Liver (tissue), 9 donors: Measurements from ENCODE around the gene MSTO1. TPM values are rescaled to one million over a fixed set of nuclear protein-coding genes. Genes with fewer than 3 reads are reported as not detected.
"Not testable (repeated sequence)": the region's sequence is repeated elsewhere in the genome, so short reads cannot be mapped to it uniquely, and the experiment has no call there.

Experiments used
- DNase-seq: peaks from one replicate; pipeline ENCODE4 v3.0.0-alpha.2; 2017; ENCODE audit warnings: low spot score
- H3K27ac ChIP-seq, 2 donors: one replicate each; pipeline ENCODE4 v1.7.0; 2013; ENCODE audit warnings: inconsistent platforms in 2 of 2, low read length in 2 of 2, control low read depth in 1 of 2, low read depth in 1 of 2, mild to moderate bottlenecking in 1 of 2
- H3K27me3 ChIP-seq, 4 donors: one replicate each; pipeline versions ENCODE4 v1.6.1 to v1.7.0; 2013; ENCODE audit warnings: low read length in 3 of 4, inconsistent platforms in 1 of 4, mild to moderate bottlenecking in 1 of 4, moderate library complexity in 1 of 4; ENCODE audit not compliant: control insufficient read depth in 4 of 4, insufficient read depth in 4 of 4
- H3K36me3 ChIP-seq, 4 donors: one replicate each; pipeline versions ENCODE4 v1.6.1 to v1.7.0; 2013; ENCODE audit warnings: low read length in 3 of 4, mild to moderate bottlenecking in 3 of 4, low read depth in 1 of 4, moderate library complexity in 1 of 4; ENCODE audit not compliant: control insufficient read depth in 4 of 4, insufficient read depth in 3 of 4
- H3K4me1 ChIP-seq, 4 donors: one replicate each; pipeline versions ENCODE4 v1.6.1 to v1.7.0; 2013; ENCODE audit warnings: low read length in 3 of 4, mild to moderate bottlenecking in 3 of 4, moderate library complexity in 1 of 4; ENCODE audit not compliant: control insufficient read depth in 4 of 4, insufficient read depth in 4 of 4
- H3K4me3 ChIP-seq, 3 donors: one replicate each; pipeline versions ENCODE4 v1.6.1 to v1.7.0; 2013; ENCODE audit warnings: low read length in 3 of 3, control low read depth in 1 of 3, low read depth in 1 of 3, mild to moderate bottlenecking in 1 of 3
- H3K9ac ChIP-seq, 2 donors: one replicate each; pipeline ENCODE4 v1.7.0; 2013; ENCODE audit warnings: low read length in 2 of 2, mild to moderate bottlenecking in 2 of 2, moderate library complexity in 2 of 2, control low read depth in 1 of 2, low read depth in 1 of 2
- H3K9me3 ChIP-seq, 4 donors: one replicate each; pipeline versions ENCODE4 v1.6.1 to v1.7.0; 2013; ENCODE audit warnings: low read length in 3 of 4; ENCODE audit not compliant: control insufficient read depth in 4 of 4
- CTCF ChIP-seq: fragments of 150-350 bp; IDR thresholded peaks from 2 replicates; pipeline ENCODE4 v1.5.1; 2017; ENCODE audit warnings: improper control_type of control experiment, low read depth, low read length; ENCODE audit not compliant: missing input control
- HNF4G ChIP-seq: IDR thresholded peaks from 2 replicates; pipeline ENCODE4 v1.6.1; 2016; ENCODE audit warnings: antibody characterized with exemption
- JUND ChIP-seq, 2 donors: IDR thresholded peaks; 2 replicates each; pipeline ENCODE4 v1.6.1; 2016; ENCODE audit warnings: antibody characterized with exemption in 2 of 2
- MAX ChIP-seq: IDR thresholded peaks from 2 replicates; pipeline ENCODE4 v1.6.1; 2016; ENCODE audit warnings: antibody characterized with exemption
- REST ChIP-seq: IDR thresholded peaks from 2 replicates; pipeline ENCODE4 v1.6.1; 2016; ENCODE audit warnings: antibody characterized with exemption, mild to moderate bottlenecking
- WGBS: extraction: QIAGEN DNeasy Blood & Tissue Kit; methylation state at CpG from one replicate; pipeline ENCODE4 v1.1.7; 2013; 5-methylcytosine and 5-hydroxymethylcytosine counted together
- polyA plus RNA-seq, 2 donors: library from polyadenylated mRNA; stranded (reverse) in 1 of 2; unstranded in 1 of 2; fragments of 200-250 nt in 1 of 2; fragments of >200 nt in 1 of 2; fragmentation: Nextera tagmentation in 1 of 2; extraction: Ambion mirVana in 1 of 2; gene quantifications; one replicate each; pipeline versions ENCODE4 v1.2.1 to v1.2.3, GENCODE V29; 2013 to 2015
- total RNA-seq, 2 donors: library from RNA; depleted of rRNA; stranded (reverse); fragments of >200 nt; gene quantifications; one replicate each; pipeline ENCODE4 v1.2.3, GENCODE V29; 2014
- TF ChIP-seq, protein P1 (sequence below): IDR thresholded peaks from 2 replicates; pipeline ENCODE4 v1.6.1; 2016; ENCODE audit warnings: antibody characterized with exemption
- donor health status: healthy.
- donor health status: healthy.
- donor health status: healthy.
- donor health status: healthy.
- donor health status: healthy.

The MSTO1 gene
- total and polyA plus RNA-seq, 4 donors, result 8.9 to 22.9 (median 18.2) TPM

GRCh38 chr1:155570593-155570990 is 39.4 kb upstream of the MSTO1 start (continued):
- no peak for TF ChIP-seq REST
- TF ChIP-seq JUND (IDR thresholded peaks at IDR 0.05), result no peak
- TF ChIP-seq HNF4G, result no peak
- no peak for TF ChIP-seq CTCF

DNA sequence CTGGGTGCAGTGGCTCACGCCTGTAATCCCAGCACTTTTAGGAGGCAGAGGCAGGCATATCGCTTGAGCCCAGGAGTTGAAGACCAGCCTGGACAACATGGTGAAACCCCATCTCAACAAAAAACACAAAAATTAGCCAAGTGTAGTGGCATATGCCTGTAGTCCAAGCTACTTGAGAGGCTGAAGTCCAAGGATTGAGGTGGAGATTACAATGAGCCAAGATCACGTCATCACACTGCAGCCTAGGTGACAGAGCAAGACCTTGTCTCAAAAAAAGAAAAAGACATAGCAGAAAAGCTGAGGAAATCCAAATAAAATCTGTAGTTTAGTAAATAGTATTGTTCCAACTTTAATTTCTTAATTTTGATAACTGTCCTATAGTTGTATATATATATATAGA is 35.9 kb upstream of the MSTO1 start:
- H3K36me3 ChIP-seq, result peaks cover 0 to 3% (median 1%) of the 10 kb centered on the region in 4 donors
- H3K4me3 ChIP-seq, result no peak overlapping the region
- no peaks in the 10 kb centered on the region for H3K27me3 ChIP-seq
- no peaks in the 10 kb centered on the region for H3K9me3 ChIP-seq
- no peaks in the 10 kb centered on the region for H3K4me1 ChIP-seq
- TF ChIP-seq MAX (no peak), CTCF (no peak)
- TF ChIP-seq, protein P1, sequence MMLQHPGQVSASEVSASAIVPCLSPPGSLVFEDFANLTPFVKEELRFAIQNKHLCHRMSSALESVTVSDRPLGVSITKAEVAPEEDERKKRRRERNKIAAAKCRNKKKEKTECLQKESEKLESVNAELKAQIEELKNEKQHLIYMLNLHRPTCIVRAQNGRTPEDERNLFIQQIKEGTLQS, result no peak
- DNase-seq, result no peak
- no peak overlapping the region for H3K9ac ChIP-seq
- no peak overlapping the region for H3K27ac ChIP-seq
- WGBS, result 92% methylated on average over 3 of the region's 3 CpGs

- DNase-seq, H3K27me3 ChIP-seq, H3K9ac ChIP-seq, H3K27ac ChIP-seq, H3K9me3 ChIP-seq, H3K36me3 ChIP-seq, H3K4me3 ChIP-seq, H3K4me1 ChIP-seq: not testable (repeated sequence)
- 97% methylated on average over 6 of the region's 6 CpGs for WGBS
Measured at GRCh38 chr1:155575608-155576007, 34.4 kb upstream of the MSTO1 start.

DNA sequence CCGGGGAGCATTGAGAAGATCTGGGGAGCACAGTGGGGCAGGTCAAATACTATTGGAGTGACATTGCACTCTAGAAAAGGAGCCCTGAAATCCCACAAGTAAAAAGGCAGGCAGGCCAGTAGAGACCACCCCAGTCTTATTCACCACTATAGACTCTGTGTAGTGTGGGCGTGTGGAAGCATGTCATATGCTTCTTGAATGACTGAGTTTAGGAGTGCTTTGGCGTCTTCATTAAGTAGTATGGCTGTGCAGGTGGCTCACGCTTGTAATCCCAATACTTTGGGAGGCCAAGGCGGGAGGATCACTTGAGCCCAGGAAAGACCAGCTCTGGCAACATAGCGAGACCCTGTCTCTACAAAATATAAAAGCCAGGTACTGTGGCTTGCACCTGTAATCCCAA is 26.2 kb upstream of the MSTO1 start:
- not testable (repeated sequence) for H3K36me3 ChIP-seq, H3K4me1 ChIP-seq, H3K4me3 ChIP-seq, H3K27me3 ChIP-seq, H3K9ac ChIP-seq, DNase-seq, H3K9me3 ChIP-seq, H3K27ac ChIP-seq
- 97% methylated on average over 6 of the region's 6 CpGs for WGBS

GRCh38 chr1:155589282-155589681 is 20.7 kb upstream of the MSTO1 start:
- not testable (repeated sequence) for H3K36me3 ChIP-seq, H3K4me3 ChIP-seq, H3K9ac ChIP-seq, H3K27ac ChIP-seq, H3K27me3 ChIP-seq, H3K9me3 ChIP-seq, H3K4me1 ChIP-seq, DNase-seq
- 94% methylated on average over 3 of the region's 3 CpGs for WGBS

DNA sequence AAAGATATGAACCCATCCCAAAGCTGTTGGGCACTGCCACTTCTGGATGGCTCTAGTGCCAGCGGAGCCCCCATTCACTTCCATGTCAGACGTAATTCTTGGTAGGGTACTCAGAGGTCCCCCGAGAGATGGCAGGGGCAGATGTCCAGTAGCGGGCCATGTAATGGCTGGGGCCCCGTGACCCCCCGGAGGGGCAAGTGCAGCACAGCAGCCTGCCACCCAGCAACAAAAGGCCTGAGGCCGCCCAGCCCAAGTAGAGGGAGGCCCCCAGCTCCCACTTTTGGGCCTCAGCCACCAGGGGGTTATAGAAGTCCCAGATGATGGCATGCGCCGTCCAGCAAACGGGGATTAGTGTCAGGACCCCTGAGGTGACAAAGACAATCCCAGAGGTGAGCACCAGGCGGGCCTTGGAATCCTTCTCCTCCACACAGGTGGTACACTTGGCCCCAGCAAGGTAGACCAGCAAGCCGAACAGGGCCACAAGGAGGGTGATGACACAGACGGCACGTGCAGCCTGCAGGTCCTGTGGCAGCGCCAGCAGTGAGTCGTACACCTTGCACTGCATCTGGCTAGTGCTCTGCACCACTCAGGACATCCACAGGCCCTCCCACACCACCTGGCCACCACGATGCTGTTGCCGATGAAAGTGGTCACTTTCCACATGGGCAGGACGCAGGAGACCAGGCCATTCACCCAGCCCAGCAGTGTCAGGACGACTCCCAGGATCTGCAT is 19.3 kb upstream of the MSTO1 start:
- WGBS, result 91% methylated on average over 20 of the region's 20 CpGs
- DNase-seq, H3K9me3 ChIP-seq, H3K4me1 ChIP-seq, H3K27ac ChIP-seq, H3K4me3 ChIP-seq, H3K9ac ChIP-seq, H3K27me3 ChIP-seq, H3K36me3 ChIP-seq: not testable (repeated sequence)
